Measurements from ENCODE around the gene KRT7.

The KRT7 gene

GRCh38 chr12:52212701-52213563, 20.1 kb upstream of the KRT7 start:
- DNase-seq = no peak

- DNase-seq = peak; percentile 61
These were observed 19.3 kb upstream of the KRT7 start for GRCh38 chr12:52213564-52214420.

DNA sequence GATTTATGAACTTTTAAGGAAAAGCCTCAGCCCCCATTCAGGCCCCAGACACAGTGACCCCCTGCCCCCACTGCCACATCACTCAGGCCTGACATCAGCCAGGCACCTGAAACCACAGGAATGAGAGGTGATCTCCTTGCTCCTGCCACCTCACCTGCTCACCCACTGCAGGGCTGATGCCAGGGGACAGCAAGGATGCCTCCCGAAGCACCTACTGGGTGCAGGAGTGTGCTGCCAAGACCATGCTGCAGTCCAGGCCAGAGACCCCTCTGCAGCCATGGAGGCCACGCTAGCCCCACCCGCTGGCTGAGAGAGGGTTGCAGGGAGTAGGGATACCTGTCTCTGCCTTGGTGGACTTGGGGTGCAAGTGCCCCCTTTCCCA, 18.6 kb upstream of the KRT7 start:
- DNase-seq = no peak

- DNase-seq = no peak
These were observed 17.4 kb upstream of the KRT7 start for GRCh38 chr12:52215587-52216031.

DNA sequence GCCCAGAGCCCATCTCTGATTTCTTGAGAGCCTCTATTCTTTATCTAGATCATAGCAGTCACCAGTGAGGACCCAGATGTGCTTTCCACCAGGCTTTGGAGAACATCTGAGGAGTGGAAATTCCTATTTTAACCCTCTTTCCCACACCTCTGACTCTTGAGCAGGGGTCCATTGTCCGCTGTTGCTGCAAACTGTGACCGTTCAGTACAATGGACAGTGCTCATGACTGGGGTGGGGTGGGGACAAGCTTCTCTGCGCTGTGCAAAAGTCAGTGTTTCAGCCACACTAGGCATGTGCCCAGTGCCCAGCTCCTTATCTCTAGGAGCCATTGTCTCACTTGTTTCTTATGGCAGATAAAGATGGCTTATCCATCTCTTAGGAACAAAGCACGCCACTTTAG, 16.9 kb upstream of the KRT7 start:
- DNase-seq = no peak

DNA sequence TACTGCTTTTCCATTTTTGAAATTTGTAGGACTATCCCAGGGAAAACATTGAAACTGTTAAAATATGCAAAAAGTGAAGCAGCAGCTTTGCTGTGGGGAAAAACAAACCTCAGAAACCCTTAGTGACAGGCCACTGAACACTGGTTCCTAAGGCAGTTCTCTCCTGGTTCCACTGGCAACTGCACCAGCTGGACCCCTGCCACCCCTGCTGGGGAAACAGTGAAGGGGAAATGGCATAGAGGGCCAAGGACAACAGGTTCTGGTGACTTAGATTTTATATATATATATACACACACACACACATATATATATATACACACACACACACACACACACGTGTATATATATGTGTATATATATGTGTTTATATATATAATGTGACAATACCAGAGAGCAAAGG, 16.2 kb upstream of the KRT7 start:
- no peak for DNase-seq

GRCh38 chr12:52217223-52217622, 15.8 kb upstream of the KRT7 start:
- DNase-seq = no peak

- no peak for DNase-seq
These were observed 15.0 kb upstream of the KRT7 start for GRCh38 chr12:52218001-52218400.

GRCh38 chr12:52220477-52220876, 12.6 kb upstream of the KRT7 start:
- no peak for DNase-seq

- DNase-seq = no peak
These were observed 11.8 kb upstream of the KRT7 start for GRCh38 chr12:52221070-52221781.

DNA sequence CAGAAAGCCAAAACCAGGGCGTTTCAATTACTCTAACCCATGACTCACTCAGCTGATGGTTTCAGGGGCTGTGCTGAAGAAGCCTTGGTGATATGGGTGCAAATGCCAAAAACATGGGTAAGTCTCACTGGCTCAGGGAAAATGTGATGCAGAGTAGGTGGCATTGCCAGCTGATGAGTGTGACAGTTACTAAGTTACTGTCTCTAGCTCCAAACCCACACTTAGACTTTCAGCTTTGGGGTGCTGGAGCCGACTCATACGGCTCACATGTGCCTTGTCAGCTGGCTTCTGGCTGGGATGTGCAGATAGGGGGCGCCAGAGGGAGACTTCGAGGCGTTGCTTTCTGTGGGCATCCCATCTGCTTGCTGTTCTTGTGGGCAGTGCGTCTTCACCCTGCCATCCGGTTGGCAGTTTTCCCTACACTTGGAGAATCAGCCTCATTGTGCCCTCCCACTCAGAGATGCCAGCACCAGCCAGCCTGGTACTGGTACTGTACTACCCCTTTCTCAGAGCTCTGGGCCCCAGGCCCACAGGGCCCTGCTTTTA, 11.1 kb upstream of the KRT7 start:
- no peak for DNase-seq

- no peak for DNase-seq
These were observed 10.4 kb upstream of the KRT7 start for GRCh38 chr12:52222692-52223091.

DNA sequence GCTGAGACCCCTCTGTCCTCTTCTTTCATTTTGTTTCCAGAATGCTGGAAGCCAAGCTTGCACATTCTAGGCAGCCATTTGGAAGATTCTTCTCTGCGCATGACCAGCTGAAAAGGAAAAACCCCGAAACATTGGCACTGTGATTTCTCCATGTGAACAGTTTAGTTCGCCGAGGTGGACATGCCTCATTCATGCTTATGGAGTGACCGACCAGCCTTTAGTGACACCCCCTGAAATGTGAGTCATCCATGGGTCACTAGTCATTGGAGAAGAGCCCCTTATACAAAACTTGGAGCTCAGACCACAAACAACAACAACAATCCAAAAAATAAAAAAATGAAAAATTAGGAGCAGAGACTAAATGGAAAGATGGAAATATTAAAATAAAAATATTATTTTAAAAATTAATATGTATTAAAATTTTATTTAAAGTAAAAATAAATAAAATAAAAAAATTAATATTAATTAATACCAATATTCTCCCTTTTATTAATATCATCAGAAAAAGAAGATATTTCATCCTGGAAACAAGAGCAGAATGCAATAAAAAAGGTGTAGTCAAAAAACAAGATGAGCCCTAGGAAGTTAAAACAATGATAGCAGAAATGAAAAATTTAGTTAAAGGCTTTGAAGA, 9.5 kb upstream of the KRT7 start:
- DNase-seq = no peak

- DNase-seq = peak; percentile 53
These were observed 8.9 kb upstream of the KRT7 start for GRCh38 chr12:52224151-52224550.

DNA sequence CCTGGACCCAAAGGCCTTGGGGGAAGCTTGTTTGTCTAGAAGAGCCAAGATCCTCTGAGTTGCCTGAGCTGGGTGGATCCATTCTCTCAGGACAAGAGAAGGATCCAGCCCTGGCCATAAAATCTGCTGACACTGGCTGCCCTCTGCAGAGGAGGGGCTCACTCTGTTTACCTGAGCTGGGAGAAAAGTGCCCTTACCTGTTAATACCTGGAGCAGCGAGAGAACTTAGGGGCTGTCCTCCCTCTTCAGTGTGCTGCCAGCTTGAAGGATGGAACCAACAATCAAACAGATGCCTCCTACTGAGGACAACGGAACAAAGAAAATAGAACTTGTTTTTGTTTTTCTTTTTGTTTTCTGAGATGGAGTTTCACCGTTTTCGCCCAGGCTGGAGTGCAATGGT, 7.3 kb upstream of the KRT7 start:
- no peak for DNase-seq

- DNase-seq = no peak
These were observed 6.6 kb upstream of the KRT7 start for GRCh38 chr12:52226446-52226845.

DNA sequence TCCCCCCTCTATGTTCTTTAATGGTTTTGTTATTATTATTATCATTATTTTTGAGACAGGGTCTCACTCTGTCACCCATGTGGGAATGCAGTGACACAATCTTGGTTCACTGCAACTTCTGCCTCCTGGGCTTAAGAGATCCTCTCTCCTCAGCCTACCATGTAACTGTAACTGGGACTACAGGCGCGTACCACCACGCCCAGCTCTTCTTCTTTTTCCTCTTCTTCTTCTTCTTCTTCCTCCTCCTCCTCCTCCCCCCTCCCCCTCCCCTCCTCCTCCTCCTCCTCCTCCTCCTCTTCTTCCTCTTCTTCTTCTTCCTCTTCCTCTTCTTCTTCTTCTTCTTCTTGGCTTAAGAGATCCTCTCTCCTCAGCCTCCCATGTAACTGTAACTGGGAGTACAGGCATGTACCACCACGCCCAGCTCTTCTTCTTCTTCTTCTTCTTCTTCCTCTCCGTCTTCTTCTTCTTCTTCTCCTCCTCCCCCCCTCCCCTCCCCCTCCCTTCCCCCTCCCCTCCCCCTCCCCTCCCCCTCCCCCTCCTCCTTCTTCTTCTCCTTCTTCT, 5.4 kb upstream of the KRT7 start:
- no peak for DNase-seq

DNA sequence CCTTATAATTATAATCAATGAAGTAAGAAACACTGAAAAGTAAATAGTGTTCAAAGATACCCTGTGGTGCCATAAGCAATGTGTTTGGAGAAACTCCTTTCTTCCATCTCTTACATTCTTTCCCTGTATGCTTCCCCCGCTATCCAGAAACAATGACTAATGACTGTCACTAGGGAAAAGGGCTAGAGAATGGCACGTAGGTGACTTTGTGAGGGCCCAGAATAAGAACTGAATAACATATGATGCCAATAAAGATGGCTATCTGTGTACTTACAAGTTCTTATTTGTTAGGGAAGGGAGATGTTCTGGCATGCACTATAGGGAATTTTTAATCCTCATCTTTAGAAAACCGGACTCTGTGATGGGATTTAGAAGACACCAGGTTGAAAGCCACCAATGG, 4.7 kb upstream of the KRT7 start:
- peak; percentile 50 for DNase-seq

- no peak for DNase-seq
These were observed 4.1 kb upstream of the KRT7 start for GRCh38 chr12:52228931-52229330.

DNA sequence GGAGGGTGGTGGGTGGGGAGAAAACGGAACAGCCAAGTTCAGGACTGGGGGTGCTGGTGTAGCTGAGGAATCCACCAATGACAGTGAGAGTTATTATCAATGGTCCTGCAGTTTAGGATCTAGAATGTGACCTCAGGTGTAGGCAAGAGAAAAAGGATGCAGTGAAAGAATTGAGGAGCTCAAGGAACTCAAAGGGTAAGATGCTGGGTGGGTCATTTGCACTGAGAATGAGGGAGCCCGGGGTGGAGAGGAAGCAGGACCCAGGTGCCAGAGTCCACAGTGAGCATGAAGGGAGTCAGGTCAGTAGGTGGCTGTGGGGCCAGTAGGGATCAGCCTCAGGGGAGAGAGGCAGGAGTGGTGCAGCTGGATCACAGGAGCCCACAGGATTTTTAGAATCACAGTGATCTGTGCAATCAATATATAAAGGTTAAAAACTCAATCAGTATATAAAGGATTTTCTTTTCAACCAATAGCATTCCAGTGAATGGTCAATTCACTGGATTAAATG, 3.2 kb upstream of the KRT7 start:
- no peak for DNase-seq

DNA sequence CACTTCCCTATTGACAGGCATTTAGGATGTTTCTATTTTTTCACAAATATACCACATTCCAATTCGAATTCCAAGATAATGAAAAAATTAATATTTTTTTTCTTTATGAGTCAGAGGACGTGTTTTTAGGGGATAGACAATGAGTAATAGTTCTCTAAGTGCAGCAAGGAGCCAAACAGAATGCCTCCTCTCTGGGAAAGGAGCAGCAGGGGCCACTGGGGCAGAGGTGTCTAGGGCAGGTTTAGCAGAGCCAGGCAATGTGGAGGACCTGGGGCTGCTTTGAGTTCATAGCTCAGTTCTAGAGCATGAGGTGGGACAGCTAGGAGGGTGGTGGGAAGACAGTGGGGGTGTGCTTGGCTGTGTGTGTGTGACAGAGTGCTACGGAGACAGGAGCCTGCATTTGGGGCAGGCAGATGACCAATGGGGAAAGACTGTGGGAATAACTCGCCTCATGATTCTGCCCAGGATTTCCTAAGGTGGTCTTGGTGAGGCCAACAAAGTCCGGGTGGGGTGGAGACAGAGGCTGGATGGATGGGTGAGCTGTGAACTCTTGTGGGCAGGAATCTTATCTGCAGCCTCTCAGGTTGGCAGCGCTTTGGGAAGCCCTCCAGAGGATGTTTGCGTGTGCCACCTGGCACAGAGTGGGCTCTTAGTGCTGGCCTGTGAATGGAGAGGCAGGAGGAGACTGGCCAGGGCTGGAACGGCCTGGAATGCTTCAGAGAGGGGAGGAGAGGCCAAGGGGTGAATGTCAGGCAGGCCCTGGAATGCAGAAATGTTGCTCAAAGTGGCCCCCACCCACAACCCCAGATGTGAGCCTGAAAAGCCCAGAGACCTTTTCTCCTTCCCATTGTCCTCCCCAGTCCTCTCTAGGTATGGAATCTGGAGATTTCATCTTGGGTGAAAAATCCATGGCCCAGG, 2.4 kb upstream of the KRT7 start:
- DNase-seq = peak; percentile 88
